NCI-H2081 (cell line): ENCODE measurements around the gene MRC2.
"Not testable (repeated sequence)": the region's sequence is repeated elsewhere in the genome, so short reads cannot be mapped to it uniquely, and the experiment has no call there.

Experiments used
- DNase-seq, 2 experiments: peaks; one replicate each; lab custom pipeline; 2025; lab: John Stamatoyannopoulos, UW

MRC2 gene

GRCh38 chr17:62612289-62612688, 15.2 kb upstream of the MRC2 start:
- DNase-seq = not testable (repeated sequence)

GRCh38 chr17:62613095-62613494, 14.4 kb upstream of the MRC2 start:
- DNase-seq = not testable (repeated sequence)

- no peak for DNase-seq
These were observed 13.3 kb upstream of the MRC2 start for GRCh38 chr17:62614142-62614541.

- DNase-seq = no peak
These were observed 12.0 kb upstream of the MRC2 start for GRCh38 chr17:62615503-62615902.

GRCh38 chr17:62616993-62617893, 10.2 kb upstream of the MRC2 start:
- no peak for DNase-seq

- no peak for DNase-seq
These were observed 9.5 kb upstream of the MRC2 start for GRCh38 chr17:62617894-62618472.

GRCh38 chr17:62618647-62619416, 8.6 kb upstream of the MRC2 start:
- no peak for DNase-seq

- no peak for DNase-seq
These were observed 7.9 kb upstream of the MRC2 start for GRCh38 chr17:62619417-62620155.

GRCh38 chr17:62621223-62621622, 6.2 kb upstream of the MRC2 start:
- DNase-seq = no peak

- DNase-seq = no peak
These were observed 2.1 kb upstream of the MRC2 start for GRCh38 chr17:62625184-62625869.

- DNase-seq = no peak
These were observed 1.6 kb upstream of the MRC2 start for GRCh38 chr17:62625870-62626200.

- DNase-seq = no peak
These were observed 701 bp upstream of the MRC2 start for GRCh38 chr17:62626719-62627218.

- no peak for DNase-seq
These were observed 599 bp downstream of the MRC2 start for GRCh38 chr17:62627904-62628633.

GRCh38 chr17:62628831-62629555, 1.5 kb downstream of the MRC2 start:
- DNase-seq = no peak

- DNase-seq = no peak
These were observed 2.3 kb downstream of the MRC2 start for GRCh38 chr17:62629556-62630364.

- no peak for DNase-seq
These were observed 3.1 kb downstream of the MRC2 start for GRCh38 chr17:62630365-62631085.

- no peak for DNase-seq
These were observed 3.8 kb downstream of the MRC2 start for GRCh38 chr17:62631086-62631935.
